Stomach (tissue), 4 donors: Measurements from ENCODE around the gene KRT72.

Experiments
- POLR2A ChIP-seq, 4 donors: fragments of 450-650 bp; IDR thresholded peaks; one replicate each; pipeline ENCODE4 v1.6.1; 2016; ENCODE audit warnings: antibody characterized with exemption in 4 of 4, control low read depth in 2 of 4, mild to moderate bottlenecking in 1 of 4, moderate library complexity in 1 of 4
- TF ChIP-seq, protein P1 (sequence below), 7 experiments: fragments of 450-650 bp in 4 of 7; fragments of 200-600 bp in 3 of 7; sonication (generic) in 3 of 7; IDR thresholded peaks; one replicate each; pipeline ENCODE4 v1.5.1; 2016 to 2019; ENCODE audit warnings: antibody characterized with exemption in 7 of 7, control low read depth in 2 of 7, mild to moderate bottlenecking in 1 of 7

DNA sequence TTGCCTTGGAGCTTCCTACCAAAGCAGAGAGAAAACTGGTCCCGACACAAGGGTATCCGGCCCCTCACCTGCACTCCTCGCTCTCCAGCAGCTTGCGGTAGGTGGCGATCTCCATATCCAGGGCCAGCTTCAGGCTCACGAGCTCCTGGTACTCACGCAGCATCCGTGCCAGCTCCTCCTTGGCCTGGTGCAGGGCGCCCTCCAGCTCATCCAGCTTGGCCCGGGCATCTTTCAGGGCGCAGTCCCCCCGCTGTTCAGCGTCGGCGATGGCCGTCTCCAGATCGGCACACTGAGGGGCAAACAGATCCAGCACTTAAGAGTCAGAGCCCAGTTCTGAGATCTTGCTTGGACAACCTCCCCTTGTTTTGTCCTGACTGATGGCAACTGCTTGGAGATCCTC is 13.7 kb downstream of the KRT72 start:
- no peak for TF ChIP-seq POLR2A (IDR thresholded peaks at IDR 0.05)
- TF ChIP-seq, protein P1, sequence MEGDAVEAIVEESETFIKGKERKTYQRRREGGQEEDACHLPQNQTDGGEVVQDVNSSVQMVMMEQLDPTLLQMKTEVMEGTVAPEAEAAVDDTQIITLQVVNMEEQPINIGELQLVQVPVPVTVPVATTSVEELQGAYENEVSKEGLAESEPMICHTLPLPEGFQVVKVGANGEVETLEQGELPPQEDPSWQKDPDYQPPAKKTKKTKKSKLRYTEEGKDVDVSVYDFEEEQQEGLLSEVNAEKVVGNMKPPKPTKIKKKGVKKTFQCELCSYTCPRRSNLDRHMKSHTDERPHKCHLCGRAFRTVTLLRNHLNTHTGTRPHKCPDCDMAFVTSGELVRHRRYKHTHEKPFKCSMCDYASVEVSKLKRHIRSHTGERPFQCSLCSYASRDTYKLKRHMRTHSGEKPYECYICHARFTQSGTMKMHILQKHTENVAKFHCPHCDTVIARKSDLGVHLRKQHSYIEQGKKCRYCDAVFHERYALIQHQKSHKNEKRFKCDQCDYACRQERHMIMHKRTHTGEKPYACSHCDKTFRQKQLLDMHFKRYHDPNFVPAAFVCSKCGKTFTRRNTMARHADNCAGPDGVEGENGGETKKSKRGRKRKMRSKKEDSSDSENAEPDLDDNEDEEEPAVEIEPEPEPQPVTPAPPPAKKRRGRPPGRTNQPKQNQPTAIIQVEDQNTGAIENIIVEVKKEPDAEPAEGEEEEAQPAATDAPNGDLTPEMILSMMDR (IDR thresholded peaks at IDR 0.05) = no peak
